Activated B cell treated with CpG ODN at 0.5 μM for 24 hours (primary cell): ENCODE results near the gene OR2AJ1. TPM values are rescaled to one million over a fixed set of nuclear protein-coding genes. Genes with fewer than 3 reads are reported as not detected.

Experiments
- ATAC-seq: fragments of 200-7000 bp; cut with Tn5 transposase; one replicate; pipeline ENCODE4 v1.10.0; 2021; ENCODE audit warnings: low read depth, mild to moderate bottlenecking, moderate library complexity
- CTCF ChIA-PET: fragments of 350-600 bp; sonication (Branson Sonifier 250); formaldehyde crosslinking; loops from one replicate; lab custom pipeline; 2021; ENCODE audit warnings: antibody characterized with exemption; lab: Charles Lee
- POLR2A ChIA-PET: fragments of 350-600 bp; sonication (Branson Sonifier 250); formaldehyde crosslinking; loops from one replicate; lab custom pipeline; 2021; ENCODE audit warnings: antibody characterized with exemption; lab: Charles Lee
- DNase-seq: peaks from one replicate; pipeline ENCODE4 v3.0.0; 2022
- H3K27ac Mint-ChIP-seq: one replicate; pipeline ENCODE4 v1.8.0; 2020; ENCODE audit warnings: mixed read lengths
- H3K27me3 Mint-ChIP-seq: one replicate; pipeline ENCODE4 v1.8.0; 2021; ENCODE audit warnings: mixed read lengths
- H3K36me3 Mint-ChIP-seq: one replicate; pipeline ENCODE4 v1.8.0; 2021; ENCODE audit warnings: low read depth, mixed read lengths
- H3K4me1 Mint-ChIP-seq: one replicate; pipeline ENCODE4 v1.8.0; 2021; ENCODE audit warnings: mixed read lengths
- H3K4me3 Mint-ChIP-seq: one replicate; pipeline ENCODE4 v1.8.0; 2020; ENCODE audit warnings: mild to moderate bottlenecking, mixed read lengths
- H3K9me3 Mint-ChIP-seq: one replicate; pipeline ENCODE4 v1.8.0; 2020; ENCODE audit warnings: mixed read lengths
- CTCF ChIP-seq: fragments of 200-600 bp; IDR thresholded peaks from one replicate; pipeline ENCODE4 v1.8.0; 2022; ENCODE audit warnings: antibody characterized with exemption, mild to moderate bottlenecking
- intact Hi-C: fragments of 100-400 bp; cut with micrococcal nuclease; formaldehyde crosslinking; loops from one replicate; pipeline ENCODE4 v1.15.1; 2024
- total RNA-seq: library from RNA; stranded (reverse); gene quantifications from 2 replicates; pipeline ENCODE4 v1.2.3, GENCODE V29; 2022

The OR2AJ1 gene
- total RNA-seq, 1 donor from 2014 or later, result not detected

GRCh38 chr1:247953408-247953807 is 28.7 kb downstream of the OR2AJ1 start:
- DNase-seq, result no peak
- intact Hi-C loops, result no loop called here
- ChIA-PET CTCF (no interaction called here), POLR2A (no interaction called here)
- H3K4me1 Mint-ChIP-seq, result no peaks in the 10 kb centered on the region
- H3K36me3 Mint-ChIP-seq, result no peaks in the 10 kb centered on the region
- no peak overlapping the region for H3K27ac Mint-ChIP-seq
- ATAC-seq, result no peak
- no peaks in the 10 kb centered on the region for H3K9me3 Mint-ChIP-seq
- no peak for TF ChIP-seq CTCF
- no peaks in the 10 kb centered on the region for H3K27me3 Mint-ChIP-seq
- H3K4me3 Mint-ChIP-seq, result no peak overlapping the region

- ChIA-PET POLR2A (no interaction called here), CTCF (no interaction called here)
- intact Hi-C loops, result no loop called here
- peaks cover 11% of the 10 kb centered on the region for H3K4me1 Mint-ChIP-seq
- H3K27ac Mint-ChIP-seq, result no peak overlapping the region
- no peaks in the 10 kb centered on the region for H3K9me3 Mint-ChIP-seq
- DNase-seq (no peak), ATAC-seq (no peak)
- no peaks in the 10 kb centered on the region for H3K36me3 Mint-ChIP-seq
- H3K4me3 Mint-ChIP-seq, result no peak overlapping the region
- H3K27me3 Mint-ChIP-seq, result no peaks in the 10 kb centered on the region
- TF ChIP-seq CTCF, result no peak
Observed at GRCh38 chr1:247961791-247962190, 37.1 kb downstream of the OR2AJ1 start.

GRCh38 chr1:247962911-247963588 is 38.4 kb downstream of the OR2AJ1 start:
- Mint-ChIP-seq H3K4me1 (peaks cover 18% of the 10 kb centered on the region), H3K27ac (no peak overlapping the region), H3K4me3 (no peak overlapping the region), H3K9me3 (no peaks in the 10 kb centered on the region), H3K36me3 (no peaks in the 10 kb centered on the region), H3K27me3 (no peaks in the 10 kb centered on the region)
- TF ChIP-seq CTCF, result no peak
- CTCF ChIA-PET, result no interaction called here
- ATAC-seq, result no peak
- POLR2A ChIA-PET, result no interaction called here
- no peak for DNase-seq
- intact Hi-C loops, result no loop called here

- DNase-seq, result no peak
- no peaks in the 10 kb centered on the region for H3K27me3 Mint-ChIP-seq
- H3K36me3 Mint-ChIP-seq, result no peaks in the 10 kb centered on the region
- CTCF ChIA-PET, result no interaction called here
- H3K4me1 Mint-ChIP-seq, result peaks cover 18% of the 10 kb centered on the region
- ATAC-seq, result no peak
- intact Hi-C loops, result no loop called here
- no peak within 1 kb of the TSS for H3K4me3 Mint-ChIP-seq
- POLR2A ChIA-PET, result no interaction called here
- no peak within 1 kb of the TSS for H3K27ac Mint-ChIP-seq
- no peak for TF ChIP-seq CTCF
- H3K9me3 Mint-ChIP-seq, result no peaks in the 10 kb centered on the region
Observed at GRCh38 chr1:247964933-247965332, 40.2 kb downstream of the OR2AJ1 start, which contains the start of gene OR2AK2. TSS of gene OR2AK2 (plus strand) at chr1:247965233. CDS start at chr1:247965377, 144 bp downstream.

- ATAC-seq (no peak), DNase-seq (no peak)
- POLR2A ChIA-PET, result no interaction called here
- Mint-ChIP-seq H3K27me3 (peaks cover 1% of the 10 kb centered on the region), H3K27ac (no peak overlapping the region), H3K9me3 (no peaks in the 10 kb centered on the region), H3K36me3 (no peaks in the 10 kb centered on the region), H3K4me1 (peaks cover 18% of the 10 kb centered on the region), H3K4me3 (peak overlapping the region; percentile 41)
- intact Hi-C loops, result no loop called here
- no peak for TF ChIP-seq CTCF
- CTCF ChIA-PET, result no interaction called here
Observed at GRCh38 chr1:247966532-247967204, 42.0 kb downstream of the OR2AJ1 start.

Other genes starting within 250 kb of the OR2AJ1 start
- gene OR13G1, start 245.2 kb upstream of the OR2AJ1 start, total RNA-seq, result not detected in 2 replicates
- not detected in 2 replicates for gene OR6F1, start 208.2 kb upstream of the OR2AJ1 start, total RNA-seq
- gene OR14K1, start 186.3 kb upstream of the OR2AJ1 start, total RNA-seq, result not detected in 2 replicates
- not detected in 2 replicates for gene OR14A2, start 176.7 kb upstream of the OR2AJ1 start, total RNA-seq
- not detected in 2 replicates for gene OR1C1, start 164.3 kb upstream of the OR2AJ1 start, total RNA-seq
- not detected in 2 replicates for gene OR14A16, start 100.8 kb upstream of the OR2AJ1 start, total RNA-seq
- gene OR11L1, start 83.0 kb upstream of the OR2AJ1 start, total RNA-seq, result not detected in 2 replicates
- gene TRIM58, start 67.7 kb upstream of the OR2AJ1 start, total RNA-seq, result 0.39 and 0.49 TPM in 2 replicates
- 0.24 TPM in 1 of 2 replicates, not detected in the other for gene OR2W3, start 29.3 kb upstream of the OR2AJ1 start, total RNA-seq
- gene OR2T8, start 4.6 kb upstream of the OR2AJ1 start, total RNA-seq, result not detected in 2 replicates
- not detected in 2 replicates for gene OR2L8, start 24.0 kb downstream of the OR2AJ1 start, total RNA-seq
- gene OR2AK2, start 40.3 kb downstream of the OR2AJ1 start, total RNA-seq, result not detected in 2 replicates
- gene OR2L5, start 88.8 kb downstream of the OR2AJ1 start, total RNA-seq, result 0.07 TPM in 1 of 2 replicates, not detected in the other
- gene OR2L2, start 105.2 kb downstream of the OR2AJ1 start, total RNA-seq, result 0.18 TPM in 1 of 2 replicates, not detected in the other
- gene OR2L3, start 121.9 kb downstream of the OR2AJ1 start, total RNA-seq, result not detected in 2 replicates
- gene OR2L13, start 170.3 kb downstream of the OR2AJ1 start, total RNA-seq, result not detected in 2 replicates
- not detected in 2 replicates for gene OR2M5, start 220.3 kb downstream of the OR2AJ1 start, total RNA-seq
- gene OR2M2, start 249.9 kb downstream of the OR2AJ1 start, total RNA-seq, result not detected in 2 replicates